GM19193 (cell line): Measurements from ENCODE around the gene SLC9A8.

ENCODE experiments used
- POLR2A ChIP-seq: IDR thresholded peaks from 4 replicates; pipeline ENCODE4 v1.6.1; 2011; ENCODE audit not compliant: insufficient read depth, insufficient read length; ENCODE audit errors: extremely low read depth

SLC9A8 gene

DNA sequence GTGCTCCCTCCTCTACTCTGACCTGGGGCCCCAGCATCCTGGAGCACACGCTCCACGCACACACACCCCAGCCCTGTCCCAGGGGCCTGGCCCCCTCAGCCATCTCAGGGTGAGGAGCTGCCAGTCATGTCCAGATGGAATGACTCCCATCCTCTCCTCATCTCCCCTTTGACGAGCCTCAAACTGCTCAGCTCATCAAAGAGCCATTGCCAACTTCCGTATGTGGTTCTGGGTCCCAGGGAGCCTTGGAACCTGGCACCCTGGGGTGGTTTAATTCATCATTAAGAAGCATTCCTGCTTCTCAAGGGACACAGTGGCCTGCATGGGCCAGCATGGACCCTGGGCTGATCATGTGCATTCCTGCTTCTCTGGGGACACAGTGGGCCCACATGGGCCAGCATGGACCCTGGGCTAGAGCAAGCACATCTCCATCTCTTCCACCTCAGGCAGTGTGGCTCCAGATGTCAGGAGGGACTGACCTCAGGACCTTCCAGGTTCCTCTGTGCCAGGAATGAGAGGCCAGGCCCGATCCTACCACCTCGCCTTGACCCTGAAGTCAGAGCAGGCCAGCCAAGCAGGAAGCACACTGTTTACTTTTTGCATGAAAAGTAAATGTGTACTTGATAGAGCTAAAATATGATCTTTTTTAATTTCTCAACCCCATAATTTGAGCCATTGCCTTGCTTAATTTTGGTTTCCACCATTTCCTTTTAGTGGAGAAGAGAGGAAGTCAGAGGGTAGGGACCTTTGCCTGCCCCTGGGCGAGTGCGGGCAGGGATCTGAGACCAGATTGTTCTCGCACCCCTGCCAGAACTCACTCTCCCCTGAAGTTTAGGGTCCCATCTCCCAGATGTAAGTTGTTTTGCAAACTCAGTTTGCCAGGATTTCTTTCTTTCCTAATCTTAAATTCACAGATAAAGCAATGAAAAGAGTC is 76.6 kb downstream of the SLC9A8 start:
- no peak for TF ChIP-seq POLR2A

DNA sequence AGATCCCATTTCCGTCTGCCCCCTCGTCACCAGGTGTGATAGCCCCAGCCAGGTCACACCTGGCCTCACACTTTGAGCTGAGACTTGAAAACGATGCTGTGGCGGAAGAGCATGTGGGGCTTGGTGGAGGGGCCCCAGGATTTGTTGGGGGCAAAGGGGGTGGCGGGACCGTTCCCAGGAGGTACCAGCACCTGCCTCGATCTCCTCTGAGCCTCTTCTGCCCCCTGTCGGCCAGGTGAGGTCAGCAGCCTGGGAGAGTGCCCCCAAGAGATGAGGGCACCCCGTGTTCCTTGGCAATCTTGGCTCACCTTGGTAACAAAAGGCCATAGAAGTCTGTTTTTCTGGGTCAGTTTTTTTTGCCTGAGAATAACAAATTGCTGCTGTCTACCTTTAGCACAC is 77.3 kb downstream of the SLC9A8 start:
- no peak for TF ChIP-seq POLR2A

DNA sequence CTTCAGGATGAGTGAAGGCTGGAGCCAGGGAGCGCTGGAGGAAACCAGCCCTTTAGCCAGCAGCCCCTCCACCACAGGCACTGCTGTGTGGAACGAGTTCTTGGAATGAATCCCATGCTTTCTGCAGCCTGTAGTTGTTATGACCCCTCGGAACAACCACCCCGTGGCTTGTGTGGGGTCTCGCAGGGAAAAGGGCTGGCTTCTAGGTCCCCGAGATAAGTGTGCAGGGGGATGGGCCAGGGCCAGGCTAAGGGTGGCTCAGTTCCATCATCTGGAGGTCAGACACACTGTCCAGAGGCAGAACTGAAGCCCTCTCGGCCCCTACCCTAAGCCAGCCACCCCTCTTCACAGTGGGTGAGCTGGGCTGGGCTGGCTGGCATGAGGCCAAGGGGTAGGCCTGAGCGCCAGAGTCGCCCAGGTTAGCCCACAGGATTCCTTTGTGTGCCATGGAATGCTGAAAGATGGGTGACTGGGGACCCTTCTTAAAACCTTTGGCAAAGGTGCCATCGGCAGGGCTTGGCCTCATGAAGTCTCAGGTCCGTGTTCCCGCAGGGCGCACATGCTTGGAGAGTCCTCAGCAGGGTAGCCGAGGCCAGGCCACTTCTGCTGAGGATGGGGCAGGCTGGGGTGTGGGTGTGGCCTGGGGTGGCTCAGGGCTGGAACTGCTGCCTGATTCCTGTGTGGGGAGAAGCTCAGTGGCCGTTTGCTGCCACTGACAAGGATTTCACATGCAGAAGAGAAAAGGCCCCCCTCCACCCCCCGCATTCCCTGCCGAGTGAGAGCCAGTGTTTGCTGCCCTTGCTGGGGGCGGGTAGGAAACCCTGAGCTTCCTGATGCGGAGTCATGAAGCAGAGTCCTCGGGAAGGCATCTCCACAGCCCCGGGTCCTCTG is 78.1 kb downstream of the SLC9A8 start:
- peak; percentile 14 for TF ChIP-seq POLR2A

DNA sequence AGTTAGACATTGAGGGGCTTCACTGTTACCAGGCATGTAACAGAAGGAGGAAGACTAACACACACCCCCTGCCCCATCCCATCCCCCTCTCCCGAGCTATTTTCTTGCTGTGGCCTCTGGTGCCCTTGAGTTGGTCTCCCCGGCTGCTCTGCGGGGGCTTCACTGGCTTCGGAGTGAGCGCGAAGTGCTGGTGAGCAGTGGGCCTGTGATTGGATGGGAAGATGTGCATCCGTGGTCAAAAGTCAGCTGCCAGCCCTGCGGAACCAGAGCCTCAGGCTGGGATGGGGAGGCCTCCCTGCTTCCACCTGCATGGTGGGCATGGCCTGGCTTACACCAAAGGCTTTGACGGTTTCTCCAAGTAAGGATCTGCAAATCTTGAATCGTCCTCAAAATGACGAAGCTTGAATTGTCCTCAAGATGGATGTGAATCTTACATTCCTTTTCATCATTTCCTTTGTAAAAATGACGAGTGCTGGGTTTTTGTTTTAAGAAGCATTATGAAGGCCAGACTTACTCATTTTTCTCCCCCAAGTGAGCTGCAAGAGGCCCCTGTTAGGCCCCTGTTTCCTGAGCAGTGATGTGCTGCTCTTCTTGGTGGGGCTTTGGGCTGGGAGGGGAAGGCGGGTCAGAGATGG is 79.0 kb downstream of the SLC9A8 start:
- TF ChIP-seq POLR2A: no peak

DNA sequence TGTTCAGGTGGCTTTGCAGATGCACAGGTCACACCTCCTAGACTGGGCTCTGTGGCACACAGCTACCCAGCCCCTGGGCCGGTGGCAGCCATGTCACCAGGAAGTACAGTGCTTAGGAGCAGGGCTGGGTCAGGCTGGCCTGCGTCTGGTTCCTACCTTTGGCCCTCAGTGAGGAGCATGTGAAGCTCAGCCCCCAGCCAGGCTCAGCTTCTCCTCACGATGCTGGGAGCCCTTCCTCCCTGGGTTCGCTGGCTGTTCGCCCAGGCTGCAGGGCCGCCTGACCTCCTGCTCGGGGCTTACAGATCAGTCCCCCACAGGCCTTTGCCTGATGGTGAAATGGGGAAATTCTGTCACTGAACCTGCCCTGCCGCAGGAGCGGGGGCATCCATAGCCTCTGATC is 79.6 kb downstream of the SLC9A8 start:
- TF ChIP-seq POLR2A: no peak

DNA sequence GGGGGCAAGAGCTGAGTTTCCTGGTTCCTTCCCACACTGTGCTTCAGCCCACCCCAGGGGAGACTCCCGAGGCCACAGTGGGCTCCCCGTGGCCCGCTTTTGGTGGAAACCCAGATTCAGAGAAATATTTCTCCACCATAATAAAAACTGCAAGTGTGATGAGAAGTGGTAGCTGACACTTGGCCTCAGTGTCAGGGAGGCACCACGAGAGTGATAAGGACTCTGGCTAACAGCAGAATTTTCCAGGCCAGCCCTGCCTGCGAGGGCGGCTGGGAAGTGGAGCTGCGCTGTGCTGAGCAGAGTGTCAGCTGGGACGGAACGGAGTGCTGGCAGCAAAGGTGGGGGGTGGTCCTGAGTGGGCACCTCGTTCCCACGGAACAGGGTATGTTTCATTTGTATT is 80.2 kb downstream of the SLC9A8 start:
- TF ChIP-seq POLR2A: no peak

DNA sequence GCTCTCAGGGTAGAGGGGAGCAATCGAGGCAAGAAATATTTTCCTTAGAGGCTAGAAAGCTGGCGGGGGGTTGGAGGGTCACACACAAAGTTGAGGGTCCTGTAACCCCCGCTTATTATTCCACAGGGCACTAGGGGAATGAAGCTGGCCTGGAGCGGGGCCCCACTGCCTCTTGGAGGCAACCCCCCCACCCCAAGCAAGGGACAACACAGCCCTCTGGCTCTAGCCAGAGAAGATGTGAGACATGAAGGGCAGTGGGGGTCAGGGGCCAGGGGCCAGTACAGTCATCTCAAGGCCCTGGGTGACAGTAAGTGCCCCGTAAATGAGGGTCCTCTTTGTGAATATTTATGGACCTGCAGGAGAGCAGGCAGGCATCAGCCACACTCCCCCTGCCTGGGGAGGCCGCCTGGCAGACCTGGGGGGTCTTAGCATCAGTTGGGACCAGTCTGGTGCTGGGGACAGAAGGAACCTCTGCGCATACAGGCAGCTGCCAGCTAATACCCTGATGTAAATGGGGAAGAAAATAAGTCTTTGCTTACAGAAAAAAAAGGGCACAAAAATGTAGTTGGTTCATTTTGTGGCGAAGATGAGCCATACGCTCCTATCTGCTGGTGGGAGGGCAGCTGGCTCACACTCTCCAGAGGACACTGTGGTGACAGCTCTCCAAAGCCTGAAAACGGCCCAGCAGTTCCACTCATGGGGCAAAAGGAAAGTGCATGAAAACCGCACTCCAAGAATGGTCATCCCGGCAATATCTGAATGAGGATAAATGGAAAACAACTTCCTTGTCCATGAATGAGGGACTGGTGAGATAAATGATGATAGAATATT is 80.8 kb downstream of the SLC9A8 start:
- no peak for TF ChIP-seq POLR2A

DNA sequence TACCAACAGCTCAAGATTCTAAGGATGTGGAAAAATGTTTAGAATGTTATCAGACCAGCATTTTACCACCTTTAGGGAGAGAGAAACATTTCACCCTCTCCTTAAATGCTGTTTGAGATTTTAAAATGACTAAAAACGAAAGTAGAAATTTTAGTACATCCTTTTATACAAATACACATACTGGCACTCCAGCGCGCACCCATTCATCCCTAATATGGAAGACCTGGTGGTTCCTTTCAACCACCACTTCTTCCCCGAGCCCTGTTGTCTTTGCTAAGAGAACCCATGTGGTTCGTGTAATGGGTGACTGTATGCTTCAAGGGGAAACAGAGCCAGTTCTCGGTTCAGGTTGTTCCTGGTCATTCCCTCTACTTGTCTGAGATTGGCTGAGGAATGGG is 81.4 kb downstream of the SLC9A8 start:
- no peak for TF ChIP-seq POLR2A

DNA sequence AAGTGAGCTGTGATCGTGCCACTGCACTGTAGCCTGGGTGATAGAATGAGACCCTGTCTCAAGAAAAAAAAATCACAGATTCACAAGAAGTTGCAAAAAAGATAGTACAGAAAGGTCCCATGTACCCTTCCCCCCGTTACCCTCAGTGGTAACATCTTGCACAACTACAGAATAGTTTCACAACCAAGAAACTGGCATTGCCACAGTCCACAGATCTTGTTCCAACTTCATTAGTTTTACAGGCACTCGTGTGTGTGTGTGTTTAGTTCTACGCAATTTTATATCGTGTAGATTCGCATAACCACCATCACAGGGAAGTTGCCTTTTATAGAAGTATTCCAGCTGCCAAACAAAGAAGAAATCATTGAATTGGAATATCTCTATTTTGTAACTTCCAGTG is 83.6 kb downstream of the SLC9A8 start:
- TF ChIP-seq POLR2A: no peak

DNA sequence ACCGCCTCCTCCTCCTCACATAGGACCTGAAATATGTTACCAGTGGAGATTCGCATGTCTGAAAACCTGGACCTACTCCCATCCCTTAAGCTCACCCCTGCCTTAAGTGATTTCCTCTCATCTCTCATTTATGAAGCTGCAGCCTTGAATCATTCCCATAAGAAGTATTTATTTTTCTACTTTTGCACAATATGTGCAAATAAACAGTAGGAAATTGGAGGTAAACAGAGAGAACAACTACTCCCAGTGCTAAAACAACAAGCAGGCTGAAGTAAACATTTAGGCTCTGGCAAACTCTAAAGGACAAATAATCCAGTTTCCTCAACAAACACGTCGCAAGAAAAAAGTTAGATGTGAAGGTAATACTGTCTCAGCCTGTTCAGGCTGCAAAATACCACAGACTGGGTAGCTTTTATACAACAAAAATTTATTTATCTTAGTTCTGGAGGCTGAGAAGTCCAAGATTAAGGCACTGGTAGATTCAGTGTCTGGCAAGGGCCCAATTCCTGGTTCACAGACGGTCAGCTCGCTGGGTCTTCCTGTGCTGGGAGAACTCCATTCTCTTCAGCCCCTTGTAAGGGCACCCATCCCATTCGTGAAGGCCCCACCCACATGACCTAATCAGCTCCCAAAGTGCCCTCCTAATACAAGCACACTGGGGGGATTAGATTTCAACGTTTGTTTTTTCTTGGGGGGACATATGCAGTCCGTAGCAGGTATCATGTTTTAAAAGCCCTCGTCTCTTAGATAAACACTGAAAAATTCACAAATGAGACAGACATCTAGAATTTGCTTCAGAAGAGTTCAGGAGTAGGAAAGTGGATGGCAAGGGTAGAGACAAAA is 87.1 kb downstream of the SLC9A8 start:
- TF ChIP-seq POLR2A: no peak

DNA sequence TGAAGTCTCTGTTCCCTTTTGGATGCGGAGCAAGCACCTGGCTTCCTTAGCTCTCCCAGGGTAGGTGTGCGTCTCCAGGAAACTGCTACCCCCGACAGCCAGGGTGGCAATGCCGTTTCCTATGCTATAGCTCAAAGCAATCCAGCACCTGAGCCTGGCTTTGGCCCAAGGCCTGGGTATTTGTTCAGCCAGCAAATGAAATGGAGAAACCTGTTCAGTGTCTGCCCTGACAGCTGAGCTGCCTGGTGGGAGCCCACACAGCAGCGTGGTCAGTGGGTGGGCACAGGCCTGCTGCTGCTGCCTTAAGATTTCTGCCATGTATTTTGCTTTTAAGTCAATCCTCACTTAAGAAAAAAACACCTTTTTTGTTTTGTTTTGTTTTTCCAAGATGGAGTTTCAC is 89.0 kb downstream of the SLC9A8 start:
- TF ChIP-seq POLR2A: no peak

DNA sequence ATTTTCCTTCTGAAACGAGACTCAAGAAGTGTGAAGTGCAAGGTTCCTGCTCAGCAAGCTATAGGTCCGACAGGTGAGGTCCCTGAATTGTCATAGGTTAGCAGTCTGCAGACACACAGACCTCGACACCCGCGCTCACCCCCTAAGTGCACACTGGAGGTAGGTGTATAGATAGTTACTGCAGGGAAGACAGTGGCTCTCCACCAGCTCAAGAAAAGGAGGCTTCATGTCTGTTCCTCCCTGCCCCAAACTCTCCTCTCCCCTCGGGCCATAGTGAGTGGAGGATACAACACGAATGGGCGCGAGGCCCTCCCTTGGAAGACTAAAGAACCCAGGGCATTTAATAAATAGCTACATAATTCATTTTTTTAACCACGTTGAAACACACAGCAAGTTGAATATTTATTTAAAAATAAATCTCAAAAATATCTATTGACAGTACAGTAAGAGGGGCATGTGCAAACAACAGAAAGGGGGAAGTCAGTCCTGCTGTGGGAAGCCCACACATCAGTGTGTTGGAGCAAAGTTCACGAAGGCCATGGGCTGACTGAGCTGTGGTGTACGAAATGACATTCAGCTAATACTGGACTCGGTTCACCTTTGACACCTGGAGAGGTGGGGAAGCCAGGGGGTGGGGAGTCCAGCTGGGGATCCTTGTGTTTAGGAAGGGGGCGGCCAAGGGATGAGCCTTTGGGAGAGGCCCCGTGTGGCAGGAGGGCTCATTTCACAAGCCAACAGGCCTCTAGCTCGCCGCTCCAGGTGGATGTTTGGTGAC is 92.0 kb downstream of the SLC9A8 start:
- no peak for TF ChIP-seq POLR2A
